Measurements from ENCODE around the gene KDM1B.

DNA sequence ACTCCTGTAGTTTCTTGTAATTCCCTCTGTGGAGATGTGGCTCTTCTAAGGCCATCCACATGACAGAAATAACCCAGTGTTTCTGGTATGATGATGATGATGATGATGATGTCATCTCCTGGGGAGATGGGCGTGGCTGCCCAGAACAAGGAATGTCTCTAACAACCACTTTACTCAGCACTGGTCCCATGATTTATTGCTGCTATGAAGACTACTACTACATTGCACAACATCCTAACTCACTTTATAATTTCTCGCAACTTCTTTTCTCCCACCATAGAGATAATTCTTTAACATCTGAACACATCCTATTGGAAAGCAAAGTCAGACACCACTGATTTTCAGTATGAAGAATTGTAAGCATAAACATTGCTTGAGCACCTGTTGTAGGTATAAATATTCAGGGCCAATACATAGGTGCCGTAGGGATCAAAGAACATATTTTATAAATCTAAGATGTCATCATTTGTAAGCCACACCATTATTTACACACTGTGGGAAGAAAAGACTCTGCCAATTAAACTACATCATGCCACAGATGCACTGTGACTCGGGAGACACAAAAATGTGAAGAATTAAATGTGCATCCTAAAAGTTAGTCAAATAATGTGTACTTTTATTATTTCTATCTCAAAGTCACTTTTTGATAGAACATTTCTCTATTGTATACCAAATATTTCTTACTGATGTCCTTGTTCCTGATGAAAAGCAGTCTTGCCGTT, 6.8 kb upstream of the KDM1B start:
- TF ChIP-seq POLR2A (IDR thresholded peaks at IDR 0.05; ENCODE audit: low read depth) (no peak), POLR2AphosphoS5 (IDR thresholded peaks at IDR 0.05) (no peak), EP300 (IDR thresholded peaks at IDR 0.05) (no peak)
- TF ChIP-seq, protein P1, sequence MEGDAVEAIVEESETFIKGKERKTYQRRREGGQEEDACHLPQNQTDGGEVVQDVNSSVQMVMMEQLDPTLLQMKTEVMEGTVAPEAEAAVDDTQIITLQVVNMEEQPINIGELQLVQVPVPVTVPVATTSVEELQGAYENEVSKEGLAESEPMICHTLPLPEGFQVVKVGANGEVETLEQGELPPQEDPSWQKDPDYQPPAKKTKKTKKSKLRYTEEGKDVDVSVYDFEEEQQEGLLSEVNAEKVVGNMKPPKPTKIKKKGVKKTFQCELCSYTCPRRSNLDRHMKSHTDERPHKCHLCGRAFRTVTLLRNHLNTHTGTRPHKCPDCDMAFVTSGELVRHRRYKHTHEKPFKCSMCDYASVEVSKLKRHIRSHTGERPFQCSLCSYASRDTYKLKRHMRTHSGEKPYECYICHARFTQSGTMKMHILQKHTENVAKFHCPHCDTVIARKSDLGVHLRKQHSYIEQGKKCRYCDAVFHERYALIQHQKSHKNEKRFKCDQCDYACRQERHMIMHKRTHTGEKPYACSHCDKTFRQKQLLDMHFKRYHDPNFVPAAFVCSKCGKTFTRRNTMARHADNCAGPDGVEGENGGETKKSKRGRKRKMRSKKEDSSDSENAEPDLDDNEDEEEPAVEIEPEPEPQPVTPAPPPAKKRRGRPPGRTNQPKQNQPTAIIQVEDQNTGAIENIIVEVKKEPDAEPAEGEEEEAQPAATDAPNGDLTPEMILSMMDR (IDR thresholded peaks at IDR 0.05) = no peak

Data from esophagus muscularis mucosa (tissue), 4 donors.